H54 (cell line): ENCODE data around the gene MGRN1.
A peak's percentile ranks its signal among the peaks of the same experiment; 100 is the strongest.
"Not testable (repeated sequence)": the region's sequence is repeated elsewhere in the genome, so short reads cannot be mapped to it uniquely, and the experiment has no call there.

Source experiments
- DNase-seq: peaks from one replicate; pipeline ENCODE4 v3.0.0; 2011; ENCODE audit warnings: low spot score, mixed read lengths; ENCODE audit not compliant: insufficient read length
- FAIRE-seq: peaks from 3 replicates; lab custom pipeline; 2011; peaks lifted over from hg19 to GRCh38; lab: Jason Lieb, UNC
- POLR2A ChIP-seq: IDR thresholded peaks from 2 replicates; pipeline ENCODE4 v1.6.1; 2011; ENCODE audit warnings: low read depth, mild to moderate bottlenecking, low read length

The MGRN1 gene

DNA sequence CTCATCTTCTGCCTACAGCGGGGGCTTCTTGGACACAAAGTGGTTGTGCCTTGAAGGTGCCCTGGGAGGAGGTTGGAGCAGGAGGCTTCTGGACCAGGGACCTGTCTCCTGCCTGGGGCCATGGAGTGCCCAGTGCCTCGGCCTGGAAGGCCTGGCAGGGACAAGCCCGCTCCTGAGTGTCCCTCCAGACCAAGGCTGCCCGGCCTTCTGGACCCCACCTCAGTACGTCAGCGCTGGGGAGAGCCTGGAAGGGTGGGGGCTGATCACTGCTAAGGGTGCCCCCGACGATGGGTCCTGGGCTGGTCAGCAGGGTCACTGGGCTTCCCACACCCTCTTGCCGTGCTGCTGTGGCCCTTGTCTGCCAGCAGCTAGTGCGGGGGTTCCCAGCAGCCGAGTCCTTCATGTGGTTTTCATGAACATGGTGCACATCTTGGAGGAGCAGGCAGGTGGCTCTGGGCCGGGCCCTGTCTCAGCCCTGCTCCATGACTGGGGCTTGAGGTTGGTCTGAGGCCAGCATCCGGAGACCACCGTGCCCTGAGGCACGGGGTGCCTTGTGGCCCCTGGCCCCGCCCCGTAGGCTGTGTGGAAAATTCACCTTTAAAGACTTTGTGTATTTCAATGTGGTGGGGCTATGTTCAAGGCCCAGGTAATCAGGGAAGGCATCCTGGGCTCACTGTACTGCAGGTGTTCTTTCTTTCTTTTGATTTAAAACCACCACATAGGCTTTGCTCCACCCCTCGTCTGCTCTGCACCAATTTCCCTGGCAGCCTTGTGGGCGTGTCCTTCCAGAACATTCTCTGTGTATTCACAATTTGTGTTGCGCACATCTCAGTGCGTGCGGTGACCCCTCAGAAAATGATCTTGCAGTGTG lies 22.4 kb downstream of the MGRN1 start:
- no peak for DNase-seq
- FAIRE-seq: no peak
- no peak for TF ChIP-seq POLR2A

- DNase-seq (no peak), FAIRE-seq (no peak)
- no peak for TF ChIP-seq POLR2A
Observed at GRCh38 chr16:4647644-4647980, 23.0 kb downstream of the MGRN1 start.

- no peak for FAIRE-seq
- no peak for DNase-seq
- TF ChIP-seq POLR2A: no peak
Observed at GRCh38 chr16:4648917-4649316, 24.3 kb downstream of the MGRN1 start.

- TF ChIP-seq POLR2A: no peak
- DNase-seq (no peak), FAIRE-seq (no peak)
Observed at GRCh38 chr16:4649744-4650442, 25.3 kb downstream of the MGRN1 start.

- peak; percentile 81 for DNase-seq
- FAIRE-seq: not testable (repeated sequence)
Observed at GRCh38 chr16:4650443-4651074, 25.9 kb downstream of the MGRN1 start.

DNA sequence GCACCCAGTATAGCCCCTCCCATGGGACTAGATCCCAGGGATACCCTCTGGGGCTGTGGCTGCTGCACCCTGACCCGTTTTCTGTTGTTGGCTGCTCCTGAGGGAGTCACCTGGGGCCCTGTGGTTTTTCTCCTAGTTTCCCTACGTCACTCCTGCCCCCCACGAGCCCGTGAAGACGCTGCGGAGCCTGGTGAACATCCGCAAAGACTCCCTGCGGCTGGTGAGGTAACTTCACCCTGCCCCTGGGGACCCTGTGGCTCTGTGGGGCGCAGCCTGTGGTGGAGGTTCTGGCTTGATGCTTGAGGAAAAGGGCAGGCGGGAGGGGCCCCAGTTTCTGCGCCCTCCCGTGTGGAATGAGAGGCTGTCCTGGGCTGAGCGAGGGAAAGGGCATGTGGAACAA lies 27.2 kb downstream of the MGRN1 start:
- FAIRE-seq (no peak), DNase-seq (no peak)
- no peak for TF ChIP-seq POLR2A

- FAIRE-seq (no peak), DNase-seq (no peak)
- TF ChIP-seq POLR2A: no peak
Observed at GRCh38 chr16:4652561-4652960, 27.9 kb downstream of the MGRN1 start.

GRCh38 chr16:4654011-4654963 lies 29.7 kb downstream of the MGRN1 start:
- DNase-seq (no peak), FAIRE-seq (no peak)
- no peak for TF ChIP-seq POLR2A

DNA sequence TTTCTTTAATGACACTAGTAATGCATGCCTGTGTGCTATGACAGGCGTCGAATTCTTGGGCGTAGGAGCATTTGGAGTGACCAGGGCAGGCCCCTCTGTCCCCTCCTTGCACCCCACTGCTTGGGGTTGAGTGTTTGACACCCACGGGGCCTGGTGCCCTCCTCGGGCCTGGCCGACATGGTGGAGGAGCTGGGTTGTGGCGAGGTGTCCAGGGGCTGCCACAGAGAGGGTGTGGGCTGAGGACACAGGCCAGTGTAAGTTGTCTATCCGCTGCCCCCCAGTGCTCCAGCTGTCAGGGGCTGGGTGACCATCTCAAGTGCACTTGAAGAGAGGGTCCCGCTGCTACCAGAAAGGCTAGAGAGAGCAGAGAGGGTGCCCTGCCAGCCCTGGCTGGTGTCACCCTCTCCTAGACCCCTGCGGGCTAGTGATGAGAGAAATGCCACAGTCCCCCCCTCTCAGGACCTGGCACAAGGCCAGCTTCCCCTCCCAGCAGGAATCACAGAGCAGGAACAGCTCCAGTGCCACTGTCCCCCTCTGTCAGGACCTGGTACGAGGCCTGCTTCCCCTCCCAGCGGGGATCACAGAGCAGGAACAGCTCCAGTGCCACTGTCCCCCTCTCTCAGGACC lies 30.5 kb downstream of the MGRN1 start:
- DNase-seq (no peak), FAIRE-seq (no peak)
- TF ChIP-seq POLR2A: no peak

- DNase-seq: no peak
- FAIRE-seq: no peak
- no peak for TF ChIP-seq POLR2A
Observed at GRCh38 chr16:4655801-4656200, 31.2 kb downstream of the MGRN1 start.

DNA sequence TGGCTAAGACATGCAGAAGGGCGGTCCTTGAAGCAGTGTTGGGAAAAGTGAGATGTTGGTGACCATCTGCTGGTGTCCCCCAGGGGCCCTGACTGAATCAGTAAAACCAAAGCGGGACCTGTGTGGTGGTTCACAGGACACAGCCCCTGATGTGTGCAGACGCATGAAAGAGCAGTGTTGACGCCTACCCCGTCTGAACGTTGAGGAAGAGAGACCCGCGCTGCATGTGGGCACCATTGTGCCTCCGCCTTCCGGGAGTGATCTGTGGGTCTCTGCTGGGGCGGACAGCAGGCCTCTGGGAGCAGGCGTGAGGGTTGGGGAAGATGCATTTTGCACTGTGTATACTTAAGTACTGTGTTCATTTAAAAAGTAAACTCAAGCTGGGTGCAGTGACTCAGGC lies 31.6 kb downstream of the MGRN1 start:
- no peak for FAIRE-seq

GRCh38 chr16:4656695-4657686 lies 32.4 kb downstream of the MGRN1 start:
- TF ChIP-seq POLR2A: no peak
- DNase-seq: no peak
- FAIRE-seq: no peak

More for the DNA sequence above, 31.6 kb downstream of the MGRN1 start:
- DNase-seq: no peak
- no peak for TF ChIP-seq POLR2A
